Cerebellar nuclear complex (tissue), 1 donor: Measurements from ENCODE around the gene RFPL1.
A peak's percentile ranks its signal among the peaks of the same experiment; 100 is the strongest.

Experiments used
- DNase-seq, 2 experiments: peaks; one replicate each; lab custom pipeline; 2025; lab: John Stamatoyannopoulos, UW

RFPL1 gene

DNA sequence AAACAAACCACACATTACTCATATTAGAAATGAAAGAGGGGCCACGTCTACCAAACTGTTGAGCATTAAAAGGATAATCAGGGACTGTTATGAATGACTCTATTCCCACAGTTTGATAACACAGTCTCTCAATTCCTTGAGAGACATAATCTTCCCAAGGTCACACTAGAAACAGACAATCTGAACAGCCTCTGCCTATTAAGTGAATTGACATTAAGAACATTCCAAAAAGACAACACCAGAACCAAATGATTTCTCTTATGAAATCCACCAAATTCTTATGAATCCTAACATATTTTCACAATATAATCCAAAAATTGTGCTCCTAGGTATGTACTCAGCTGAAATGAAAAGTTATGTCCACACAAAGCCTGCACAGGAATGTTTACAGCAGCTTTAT lies 4.6 kb downstream of the RFPL1 start:
- DNase-seq = no peak

DNA sequence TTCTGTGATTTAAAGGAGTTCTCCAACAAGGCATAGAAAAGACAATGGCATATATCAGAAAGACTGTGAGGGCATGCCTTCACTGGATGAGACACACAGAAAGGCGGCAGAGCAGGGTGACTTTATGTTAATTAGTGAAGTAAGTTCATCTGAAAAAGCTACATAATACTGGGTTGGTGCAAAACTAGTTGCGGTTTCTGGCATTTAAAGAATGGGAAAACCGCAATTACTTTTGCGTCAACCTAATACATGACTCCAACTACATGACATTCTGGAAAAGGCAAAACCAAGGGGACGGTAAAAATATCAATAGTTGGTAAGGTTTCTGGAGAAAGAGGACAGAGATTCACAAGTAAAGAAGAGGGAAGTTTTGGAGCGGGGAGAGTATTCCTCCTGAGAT lies 5.1 kb downstream of the RFPL1 start:
- DNase-seq = no peak

DNA sequence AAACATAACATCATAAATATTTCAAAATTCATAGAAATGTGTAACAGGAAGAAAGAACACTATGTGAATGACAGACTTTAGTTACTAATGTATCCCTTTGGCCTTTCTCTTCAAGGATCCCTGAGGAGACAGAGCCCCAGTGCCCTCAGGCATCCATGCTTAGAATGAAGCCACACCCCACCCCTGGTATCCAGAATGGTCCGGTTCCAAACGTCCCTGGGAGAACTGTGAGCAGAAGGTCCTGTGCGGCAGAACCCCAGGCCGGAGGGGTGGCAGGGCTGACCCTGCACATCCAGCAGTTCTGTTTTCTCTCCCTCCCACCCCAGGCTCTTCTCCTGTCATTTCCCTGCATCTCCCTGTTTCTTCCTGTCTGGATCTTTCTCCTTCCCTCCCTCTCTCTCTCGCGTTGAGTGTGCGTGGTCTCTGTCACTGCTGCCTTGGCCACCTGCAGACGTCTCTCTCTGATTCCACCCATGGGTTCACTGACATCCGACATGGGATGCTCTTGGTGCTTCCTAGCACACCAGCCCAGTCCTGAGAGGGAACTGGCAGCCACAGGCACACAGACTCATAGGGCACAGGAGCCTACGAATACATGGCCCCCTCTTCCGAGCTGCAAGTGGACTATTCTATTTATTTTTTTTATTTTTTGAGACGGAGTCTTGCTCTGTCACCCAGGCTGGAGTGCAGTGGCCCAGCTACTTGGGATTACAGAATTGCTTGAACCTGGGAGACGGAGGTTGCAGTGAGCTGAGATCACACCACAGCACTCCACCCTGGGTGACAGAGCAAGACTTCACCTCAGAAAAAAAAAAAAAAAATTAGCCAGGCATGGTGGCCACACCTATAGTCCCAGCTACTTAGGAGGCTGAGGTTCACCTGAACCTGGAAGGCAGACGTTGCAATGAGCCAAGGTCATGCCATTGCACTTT lies 5.7 kb downstream of the RFPL1 start:
- no peak for DNase-seq

DNA sequence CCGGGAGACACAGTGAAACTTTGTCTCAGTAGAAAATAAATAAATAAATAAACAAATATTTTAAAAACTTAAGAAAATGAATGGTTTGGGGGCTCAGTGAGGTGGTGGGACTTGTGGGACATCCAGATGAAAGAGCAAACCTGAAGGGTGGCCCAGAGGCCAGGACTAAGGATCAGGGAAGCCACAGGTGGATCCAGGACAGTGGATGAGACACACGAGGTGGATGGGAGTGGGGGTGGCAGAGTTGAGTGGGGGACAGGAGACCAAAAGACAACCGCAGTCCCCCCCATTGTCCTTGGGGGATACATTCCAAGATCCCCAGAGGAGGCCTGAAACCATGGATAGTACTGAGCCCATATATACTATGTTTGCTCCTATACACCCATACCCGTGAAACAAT lies 7.1 kb downstream of the RFPL1 start:
- DNase-seq = no peak

DNA sequence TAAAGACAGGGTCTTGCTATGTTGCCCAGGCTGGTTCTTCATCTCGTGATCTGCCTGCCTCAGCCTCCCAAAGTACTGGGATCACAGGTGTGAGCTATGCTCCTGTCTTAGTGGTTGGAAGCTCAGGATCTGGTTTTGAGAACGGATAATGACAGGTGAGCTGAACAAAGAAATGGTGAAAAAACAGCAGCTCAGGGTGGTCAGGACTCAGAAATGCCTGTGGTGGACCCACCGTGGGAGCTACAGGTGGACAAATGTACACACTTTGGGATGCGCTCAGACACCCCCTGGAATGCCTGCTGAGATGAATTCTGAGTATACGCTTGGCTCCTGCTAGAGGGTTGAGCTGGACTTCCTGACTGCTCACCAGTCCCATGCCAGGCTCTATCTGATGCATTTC lies 9.5 kb downstream of the RFPL1 start:
- no peak for DNase-seq

DNA sequence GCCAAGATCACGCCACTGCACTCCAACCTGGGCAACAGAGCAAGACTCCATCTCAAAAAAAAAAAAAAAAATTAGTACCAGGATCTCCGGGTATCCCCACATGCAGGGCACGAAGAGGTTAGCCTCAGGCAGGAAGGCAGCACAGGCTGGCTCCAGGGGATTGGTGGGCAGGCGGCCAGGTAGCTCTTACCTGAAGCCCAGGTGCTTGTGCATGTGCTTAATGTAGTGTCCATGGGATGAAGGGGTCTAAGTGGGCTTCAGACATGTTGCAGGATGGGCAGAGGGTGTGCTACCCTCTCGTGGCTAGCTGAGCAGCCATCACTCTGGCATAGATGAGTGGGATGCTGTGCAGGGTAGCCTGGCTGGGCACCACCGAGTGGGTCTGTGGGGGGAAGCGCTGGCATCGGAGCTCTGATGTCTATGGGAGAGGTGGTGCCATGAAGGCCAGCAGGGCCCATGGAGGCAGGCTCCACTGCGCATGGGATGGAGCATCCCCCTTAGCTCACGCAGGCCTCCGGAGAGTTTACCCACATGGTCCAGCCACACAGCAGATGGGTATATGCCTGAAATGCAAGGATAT lies 11.0 kb downstream of the RFPL1 start:
- no peak for DNase-seq

DNA sequence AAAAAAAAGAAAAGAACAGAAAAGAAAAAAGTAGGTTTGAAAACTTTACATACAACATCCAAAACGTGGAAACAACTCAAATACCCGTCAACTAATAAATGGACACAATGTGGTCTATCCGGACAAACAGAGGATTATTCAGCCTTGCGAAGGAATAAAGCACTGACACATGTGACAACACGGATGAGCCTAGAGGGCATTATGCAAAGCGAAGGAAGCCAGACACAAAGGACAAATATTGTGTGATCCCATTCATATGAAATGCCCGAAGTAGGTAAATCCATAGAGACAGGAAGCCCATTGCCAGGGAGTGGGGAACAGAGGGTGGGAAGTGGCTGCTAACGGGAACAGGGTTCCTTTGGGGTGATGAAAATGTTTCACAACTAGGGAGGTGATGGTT lies 11.8 kb downstream of the RFPL1 start:
- DNase-seq = no peak

DNA sequence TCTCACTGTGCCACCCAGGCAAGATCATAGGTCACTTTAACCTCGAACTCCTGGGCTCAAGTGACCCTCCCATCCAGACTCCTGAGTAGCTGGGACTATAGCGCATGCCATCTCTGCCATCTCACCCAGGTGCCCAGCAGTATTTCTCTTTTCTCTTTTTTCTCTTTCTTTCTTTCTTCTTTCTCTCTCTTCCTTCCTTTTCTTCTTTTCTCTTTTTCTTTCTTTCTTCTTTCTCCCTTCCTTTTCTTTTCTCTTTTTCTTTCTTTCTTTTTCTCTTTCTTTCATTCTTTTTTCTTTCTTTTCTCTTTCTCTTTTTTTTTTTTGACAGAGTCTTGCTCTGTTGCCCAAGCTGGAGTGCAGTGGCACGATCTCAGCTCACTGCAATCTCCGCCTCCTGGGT lies 13.5 kb downstream of the RFPL1 start:
- no peak for DNase-seq

DNA sequence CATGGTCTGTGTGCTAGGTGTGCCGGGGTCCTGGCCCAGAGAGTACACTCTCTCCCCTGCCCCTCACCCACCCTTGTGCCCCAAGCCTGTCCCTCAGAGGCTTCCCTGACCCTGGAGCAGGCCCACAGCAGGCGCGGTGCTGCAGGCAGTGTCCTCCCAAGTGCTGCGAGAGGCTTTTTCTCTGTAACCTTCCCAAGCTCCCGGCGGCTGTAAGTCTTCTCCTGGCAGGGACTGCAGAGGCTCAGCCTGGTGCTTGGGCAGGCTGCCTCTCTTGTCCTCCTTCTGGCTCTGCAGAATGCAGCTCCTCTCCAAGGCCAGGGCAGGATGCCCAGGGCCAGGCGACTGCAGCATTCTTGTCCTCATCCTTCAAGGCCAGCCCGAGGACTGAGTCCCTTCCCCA lies 15.9 kb downstream of the RFPL1 start:
- DNase-seq = peak; percentile 83 to 95

DNA sequence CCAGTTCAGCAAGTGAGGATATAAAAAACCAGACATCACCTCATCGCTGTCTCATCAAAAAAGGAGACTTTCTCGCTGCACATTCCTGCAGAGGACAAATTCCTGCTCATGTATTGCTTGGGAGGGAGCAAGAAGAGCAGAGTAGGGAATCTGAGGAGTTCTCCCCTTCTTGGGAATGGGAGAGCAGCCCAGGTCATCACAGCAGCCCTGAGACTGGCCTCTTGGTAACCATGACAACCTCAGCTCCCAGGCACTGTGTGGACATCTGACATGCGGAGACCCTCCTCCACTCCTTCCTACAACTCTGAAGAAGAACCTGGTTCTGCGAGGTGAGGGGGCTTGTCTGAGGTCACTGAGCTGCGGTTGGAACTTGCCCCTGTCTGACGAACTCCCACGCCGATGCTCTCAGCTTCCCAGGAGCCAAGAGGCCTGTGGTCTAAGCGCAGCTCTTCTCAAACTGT lies 17.9 kb downstream of the RFPL1 start:
- no peak for DNase-seq

DNA sequence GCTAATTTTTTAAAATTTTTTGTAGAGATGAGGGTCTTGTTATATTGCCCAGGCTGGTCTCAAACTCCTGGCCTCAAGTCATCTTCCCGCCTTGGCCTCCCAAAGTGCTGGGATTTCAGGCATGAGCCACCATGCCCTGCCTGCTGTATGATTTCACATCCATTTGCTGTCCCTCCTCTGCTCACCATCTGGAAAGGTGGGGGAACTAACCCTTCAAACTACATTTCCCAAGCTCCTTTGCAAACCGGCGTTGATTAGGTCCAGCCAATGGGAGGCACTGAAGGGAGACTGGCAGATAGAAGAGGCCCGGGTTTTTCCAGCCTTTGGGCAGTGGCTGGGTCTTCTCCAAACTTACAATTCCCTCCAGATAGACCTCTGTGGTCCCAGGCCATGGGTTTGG lies 19.3 kb downstream of the RFPL1 start:
- peak in 1 of 2 experiments; percentile 15 for DNase-seq

DNA sequence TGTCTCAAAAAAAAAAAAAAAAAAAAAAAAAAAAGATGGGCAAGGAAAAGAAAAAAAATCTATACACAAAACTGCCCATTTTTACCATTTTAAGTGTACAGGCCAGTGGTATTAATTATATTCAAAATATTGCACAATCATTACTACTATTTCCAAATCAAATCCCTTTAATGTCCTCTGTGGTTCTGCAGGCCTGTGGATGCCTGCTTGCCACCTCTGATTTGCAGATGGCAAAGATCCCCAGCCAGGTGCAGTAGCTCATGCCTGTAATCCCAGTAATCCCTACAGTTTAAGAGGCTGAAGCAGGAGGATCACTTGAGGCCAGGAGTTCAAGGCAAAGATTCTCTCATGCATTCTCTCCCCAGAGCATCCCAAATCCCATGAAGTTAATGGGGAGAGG lies 20.2 kb downstream of the RFPL1 start:
- no peak for DNase-seq

DNA sequence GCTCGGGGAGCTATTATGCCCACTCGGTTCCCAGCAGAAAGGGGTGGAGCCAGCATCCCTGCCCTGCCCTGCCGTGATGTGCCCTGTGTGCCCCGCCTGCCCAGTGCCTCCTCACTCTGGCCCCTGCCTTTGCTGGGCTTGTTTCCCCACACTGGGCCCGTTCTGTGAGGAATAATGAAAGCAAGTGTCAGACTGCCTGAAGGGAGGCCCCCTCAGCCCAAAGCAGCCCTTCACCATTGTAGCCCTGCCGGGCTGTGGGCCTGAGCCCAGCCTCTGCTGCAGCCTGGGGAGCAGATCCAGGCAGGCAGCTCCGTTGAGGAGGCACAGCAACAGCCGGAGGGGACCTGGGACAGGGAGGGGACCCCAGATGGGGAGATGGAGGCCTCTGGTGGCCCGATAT lies 21.4 kb downstream of the RFPL1 start:
- no peak for DNase-seq

DNA sequence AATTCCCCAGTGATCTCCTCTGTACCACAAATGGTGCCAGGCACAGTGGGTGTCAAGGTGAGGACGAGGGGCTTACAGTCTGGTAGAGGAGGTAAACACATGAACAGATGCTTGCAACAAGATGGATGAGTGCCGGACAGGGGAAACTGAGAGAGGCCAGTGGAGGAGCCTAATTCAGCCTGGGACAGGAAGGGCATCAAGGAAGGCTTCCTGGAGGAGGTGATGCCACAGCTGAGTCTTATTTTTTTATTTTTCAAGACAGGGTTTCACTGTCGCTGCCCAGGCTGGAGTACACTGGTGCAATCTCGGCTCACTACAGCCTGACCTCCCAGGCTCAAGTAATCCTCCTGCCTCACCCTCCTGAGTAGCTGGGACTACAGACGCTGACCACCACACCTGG lies 22.9 kb downstream of the RFPL1 start:
- DNase-seq = no peak

DNA sequence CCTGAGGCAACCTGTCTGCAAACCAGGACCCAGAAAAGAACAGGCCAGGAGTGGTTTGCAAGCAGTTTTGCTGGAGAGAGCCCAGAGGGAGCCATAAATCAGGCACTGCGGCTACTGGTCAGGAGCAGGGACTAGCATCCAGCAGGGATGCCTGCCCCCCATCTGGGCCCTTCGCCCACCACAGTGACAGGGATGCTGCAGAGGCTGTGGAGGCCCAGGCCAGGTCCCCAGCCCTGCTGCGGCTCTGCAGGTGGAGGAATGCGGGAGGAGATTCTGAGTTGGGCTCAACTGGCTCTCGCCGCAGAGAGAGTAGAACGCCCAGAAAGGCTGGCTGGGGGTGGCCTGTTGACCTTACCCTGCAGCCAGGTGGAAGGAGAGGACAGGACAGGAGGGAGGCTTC lies 25.2 kb downstream of the RFPL1 start:
- DNase-seq = no peak

DNA sequence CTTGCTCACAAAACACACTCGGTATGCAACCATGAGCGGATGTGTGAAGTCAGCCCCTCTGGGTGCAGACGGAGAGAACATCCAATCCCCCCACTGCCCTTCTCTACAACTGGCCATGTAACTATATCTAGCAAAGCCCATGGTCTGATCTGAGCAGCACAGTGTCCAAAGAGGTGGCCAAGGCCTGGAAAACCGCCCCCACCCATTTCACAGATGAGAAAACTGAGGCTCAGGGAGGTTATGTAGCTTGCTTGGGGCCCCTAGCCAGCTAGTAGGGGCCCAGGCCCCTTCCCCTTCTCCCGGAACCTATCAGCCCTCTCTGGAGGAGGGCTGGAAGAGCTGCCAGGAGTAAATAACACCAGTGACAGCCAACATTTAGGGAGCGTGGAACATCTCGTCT lies 26.2 kb downstream of the RFPL1 start:
- DNase-seq = no peak

DNA sequence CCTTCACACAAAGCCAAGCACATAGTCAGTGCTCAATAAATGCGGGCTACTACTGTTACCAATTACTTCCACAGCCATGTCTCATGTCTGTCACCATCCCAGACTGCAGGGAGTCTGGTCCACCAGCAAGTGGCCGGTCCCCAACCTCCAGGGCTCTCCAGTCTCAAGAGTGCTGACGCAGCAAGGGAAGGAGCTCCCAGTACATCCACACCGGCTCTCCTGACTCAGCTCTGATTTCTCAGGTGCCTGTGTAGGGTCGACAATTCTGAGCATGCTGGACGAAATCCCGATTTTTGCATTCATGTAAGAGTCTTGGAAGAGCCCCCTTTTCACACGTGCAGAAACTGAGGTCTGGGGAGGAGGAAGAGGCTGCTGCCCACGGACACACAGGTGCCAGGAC lies 31.4 kb downstream of the RFPL1 start:
- no peak for DNase-seq

DNA sequence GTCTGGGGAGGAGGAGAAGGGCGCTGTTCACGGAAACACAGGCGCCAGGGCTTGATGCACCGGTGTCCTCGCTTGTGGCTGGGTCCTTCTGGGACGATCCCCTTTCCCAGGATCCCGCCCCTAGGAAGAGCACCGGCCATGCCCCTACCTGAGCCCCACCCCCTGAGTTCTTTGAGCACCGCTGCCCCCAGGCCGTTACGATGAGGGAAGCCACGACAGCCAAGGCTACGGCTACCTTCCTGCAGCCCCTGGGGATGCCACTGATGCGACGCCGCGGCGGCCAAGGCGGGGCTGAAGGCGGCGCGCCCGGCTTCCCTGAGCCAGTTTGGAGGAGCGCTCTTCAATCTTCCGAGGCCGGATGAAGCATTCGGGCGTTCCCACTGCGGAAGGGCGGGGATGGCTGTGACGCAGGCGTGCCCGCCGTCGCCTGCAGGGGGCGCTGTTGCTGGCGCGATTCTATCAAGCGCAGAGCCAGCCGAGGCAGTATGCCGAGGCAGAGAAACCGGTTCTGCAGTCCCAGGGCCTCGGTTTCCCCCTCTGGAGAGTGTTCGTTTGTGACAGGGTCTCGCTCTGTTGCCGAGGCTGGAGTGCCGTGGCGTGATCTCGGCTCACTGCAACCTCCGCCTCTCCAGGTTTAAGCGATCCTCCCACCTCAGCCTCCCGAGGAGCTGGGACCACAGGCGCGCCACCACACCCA lies 31.9 kb downstream of the RFPL1 start:
- no peak for DNase-seq

DNA sequence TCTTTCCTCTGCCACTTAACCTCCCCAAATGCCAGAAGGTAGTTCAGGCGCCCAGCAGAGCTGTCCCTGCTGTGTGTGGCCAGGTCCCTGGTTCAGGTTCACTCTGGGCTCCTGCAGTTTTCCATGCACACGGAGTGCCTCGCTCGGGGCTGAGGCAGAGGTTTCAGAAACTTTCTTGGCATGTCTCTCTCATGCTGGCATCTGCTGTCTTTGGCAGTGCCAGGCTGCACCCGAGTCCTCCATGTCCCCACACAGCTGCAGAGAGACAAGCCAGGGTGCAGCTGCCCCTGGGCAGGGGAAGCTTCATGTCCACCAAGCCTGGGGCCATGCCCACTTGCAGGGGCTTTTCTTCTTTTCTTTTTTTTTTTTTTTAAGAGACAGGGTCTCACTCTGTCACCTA lies 34.6 kb downstream of the RFPL1 start:
- DNase-seq = no peak

DNA sequence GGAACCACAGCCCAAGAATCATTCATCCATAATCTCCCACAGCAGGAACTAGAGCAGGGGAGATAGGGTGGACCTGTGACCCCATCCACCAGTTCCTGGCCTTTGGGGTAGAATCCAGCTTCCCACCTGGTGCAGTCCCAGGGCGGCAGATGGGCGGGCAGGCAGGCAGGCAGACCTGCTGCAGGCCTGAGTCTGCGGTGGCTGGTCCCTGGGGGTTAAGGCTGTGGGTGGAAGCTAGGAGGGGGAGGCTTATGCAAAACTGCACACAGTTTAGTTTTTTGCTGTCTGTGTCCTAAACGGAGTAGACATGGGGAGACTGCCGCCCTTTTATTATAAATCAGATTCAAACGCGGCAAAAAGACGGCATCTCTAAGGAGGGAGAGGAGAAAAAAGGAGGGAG lies 37.2 kb downstream of the RFPL1 start:
- no peak for DNase-seq

DNA sequence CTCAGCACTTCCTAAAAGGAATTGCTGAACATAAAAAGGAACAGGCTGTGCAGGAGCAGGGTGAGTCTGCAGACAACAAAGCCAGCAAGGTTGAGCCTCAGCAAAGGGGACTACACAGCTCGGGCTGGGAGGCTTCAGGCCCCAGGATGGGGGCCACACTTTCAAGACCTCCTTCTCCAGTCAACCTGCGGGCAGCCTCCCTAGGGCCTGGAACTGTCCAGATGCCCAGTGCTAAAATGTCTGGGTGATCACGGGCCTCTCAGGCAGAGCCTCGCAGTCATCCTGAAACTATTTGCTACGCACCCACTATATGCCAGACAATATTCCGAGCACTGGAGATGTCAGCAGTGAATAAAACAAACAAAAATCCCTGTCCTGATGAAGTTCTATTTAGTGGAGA lies 37.7 kb downstream of the RFPL1 start:
- no peak for DNase-seq

DNA sequence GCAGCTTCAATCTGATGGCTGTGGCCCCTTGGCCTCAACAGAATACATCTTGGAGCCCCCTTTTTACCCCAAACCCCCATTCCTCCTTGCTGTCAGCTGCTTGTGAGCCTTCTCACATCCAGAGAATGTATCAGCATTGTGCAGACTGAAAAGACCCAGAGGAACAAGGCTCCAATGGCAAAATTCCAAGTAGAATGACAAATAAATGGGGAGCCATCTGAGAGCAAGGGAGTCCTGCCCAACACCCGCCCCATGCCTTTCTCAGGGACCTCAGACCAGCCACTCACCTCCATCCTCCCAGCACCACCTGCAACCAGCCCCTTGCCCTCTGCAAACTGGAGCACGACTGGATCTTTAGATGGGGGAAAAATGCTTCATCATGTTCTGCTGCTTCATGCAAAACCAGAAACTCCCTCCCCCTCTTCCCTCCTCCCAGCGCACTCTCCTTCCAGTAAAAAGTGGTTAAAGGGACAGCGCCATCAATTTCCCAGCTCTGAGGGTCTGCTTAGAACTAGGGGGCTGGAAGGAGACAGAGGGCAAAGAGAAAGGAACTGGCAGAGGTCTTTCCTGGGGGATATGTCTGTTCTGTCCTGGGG lies 39.4 kb downstream of the RFPL1 start:
- no peak for DNase-seq
